Urinary bladder (tissue), 4 donors: ENCODE data around the gene TCEANC2. TPM values are rescaled to one million over a fixed set of nuclear protein-coding genes. Genes with fewer than 3 reads are reported as not detected.
A peak's percentile ranks its signal among the peaks of the same experiment; 100 is the strongest.

Source experiments
- DNase-seq: peaks from one replicate; pipeline ENCODE4 v3.0.0-alpha.2; 2015; ENCODE audit errors: extremely low spot score
- H3K27ac ChIP-seq: one replicate; pipeline ENCODE4 v1.5.1; 2013; ENCODE audit warnings: low read depth, mild to moderate bottlenecking, moderate library complexity
- H3K36me3 ChIP-seq: one replicate; pipeline ENCODE4 v1.6.1; 2013; ENCODE audit warnings: mild to moderate bottlenecking, moderate library complexity; ENCODE audit not compliant: insufficient read depth
- H3K4me1 ChIP-seq: one replicate; pipeline ENCODE4 v1.6.1; 2013; ENCODE audit warnings: mild to moderate bottlenecking, moderate library complexity; ENCODE audit not compliant: insufficient read depth
- H3K4me3 ChIP-seq: one replicate; pipeline ENCODE4 v1.5.1; 2013; ENCODE audit warnings: low read depth, low read length
- WGBS: extraction: QIAGEN DNeasy Blood & Tissue Kit; methylation state at CpG from one replicate; pipeline ENCODE4 v1.1.7; 2013; 5-methylcytosine and 5-hydroxymethylcytosine counted together
- polyA plus RNA-seq: library from polyadenylated mRNA; stranded (reverse); fragments of 200-250 nt; gene quantifications from one replicate; pipeline ENCODE4 v1.2.3, GENCODE V29; 2013
- total RNA-seq: library from RNA; depleted of rRNA; stranded (reverse); fragments of >200 nt; gene quantifications from one replicate; pipeline ENCODE4 v1.2.3, GENCODE V29; 2014
- donor health status: healthy with polysubstance abuse.
- donor health status: healthy.

TCEANC2 gene
- total and polyA plus RNA-seq, 2 donors, result 3.4 to 7.6 TPM

GRCh38 chr1:54117815-54118563 is 64.6 kb downstream of the TCEANC2 start:
- 89% methylated on average over 11 of the region's 11 CpGs for WGBS
- Histone ChIP-seq H3K4me3 (no peak overlapping the region), H3K36me3 (no peaks in the 10 kb centered on the region), H3K27ac (no peak overlapping the region), H3K4me1 (no peaks in the 10 kb centered on the region)
- DNase-seq, result no peak

GRCh38 chr1:54118704-54119103 is 65.3 kb downstream of the TCEANC2 start:
- Histone ChIP-seq H3K4me1 (no peaks in the 10 kb centered on the region), H3K4me3 (no peak overlapping the region), H3K27ac (no peak overlapping the region), H3K36me3 (no peaks in the 10 kb centered on the region)
- no peak for DNase-seq
- 81% methylated on average over 8 of the region's 8 CpGs for WGBS

- Histone ChIP-seq H3K4me1 (no peaks in the 10 kb centered on the region), H3K36me3 (no peaks in the 10 kb centered on the region), H3K27ac (no peak overlapping the region), H3K4me3 (no peak overlapping the region)
- DNase-seq, result no peak
- 96% methylated on average over 13 of the region's 13 CpGs for WGBS
These were observed 66.8 kb downstream of the TCEANC2 start for GRCh38 chr1:54120018-54120697.

- no peaks in the 10 kb centered on the region for H3K36me3 ChIP-seq
- H3K27ac ChIP-seq, result no peak overlapping the region
- 61% methylated on average over 33 of the region's 33 CpGs for WGBS
- H3K4me1 ChIP-seq, result no peaks in the 10 kb centered on the region
- H3K4me3 ChIP-seq, result no peak overlapping the region
- DNase-seq, result no peak
These were observed 67.5 kb downstream of the TCEANC2 start for GRCh38 chr1:54120698-54121481.

GRCh38 chr1:54121482-54122134 is 68.2 kb downstream of the TCEANC2 start:
- Histone ChIP-seq H3K36me3 (no peaks in the 10 kb centered on the region), H3K27ac (no peak overlapping the region), H3K4me1 (no peaks in the 10 kb centered on the region), H3K4me3 (no peak overlapping the region)
- peak; percentile 40 for DNase-seq
- WGBS, result 6% methylated on average over 36 of the region's 36 CpGs

GRCh38 chr1:54122135-54122751 is 68.8 kb downstream of the TCEANC2 start:
- Histone ChIP-seq H3K4me3 (no peak overlapping the region), H3K36me3 (no peaks in the 10 kb centered on the region), H3K27ac (no peak overlapping the region), H3K4me1 (no peaks in the 10 kb centered on the region)
- 61% methylated on average over 14 of the region's 14 CpGs for WGBS
- no peak for DNase-seq

- DNase-seq, result no peak
- Histone ChIP-seq H3K27ac (no peak overlapping the region), H3K4me3 (no peak overlapping the region), H3K4me1 (no peaks in the 10 kb centered on the region), H3K36me3 (no peaks in the 10 kb centered on the region)
- 96% methylated on average over 8 of the region's 8 CpGs for WGBS
These were observed 69.6 kb downstream of the TCEANC2 start for GRCh38 chr1:54122992-54123391.

- WGBS, result 54% methylated on average over 9 of the region's 9 CpGs
- Histone ChIP-seq H3K27ac (no peak overlapping the region), H3K36me3 (no peaks in the 10 kb centered on the region), H3K4me1 (no peaks in the 10 kb centered on the region), H3K4me3 (no peak overlapping the region)
- no peak for DNase-seq
These were observed 71.1 kb downstream of the TCEANC2 start for GRCh38 chr1:54124472-54124871.

- Histone ChIP-seq H3K27ac (no peak overlapping the region), H3K36me3 (no peaks in the 10 kb centered on the region), H3K4me3 (no peak overlapping the region), H3K4me1 (no peaks in the 10 kb centered on the region)
- no peak for DNase-seq
- WGBS, result 92% methylated on average over 7 of the region's 7 CpGs
These were observed 71.5 kb downstream of the TCEANC2 start for GRCh38 chr1:54124906-54125305.

- Histone ChIP-seq H3K36me3 (no peaks in the 10 kb centered on the region), H3K4me1 (no peaks in the 10 kb centered on the region), H3K27ac (no peak overlapping the region), H3K4me3 (no peak overlapping the region)
- WGBS, result 84% methylated on average over 8 of the region's 8 CpGs
- DNase-seq, result no peak
These were observed 72.1 kb downstream of the TCEANC2 start for GRCh38 chr1:54125386-54126070.

- no peaks in the 10 kb centered on the region for H3K36me3 ChIP-seq
- 95% methylated on average over 3 of the region's 3 CpGs for WGBS
- H3K4me3 ChIP-seq, result no peak overlapping the region
- no peak for DNase-seq
- no peaks in the 10 kb centered on the region for H3K4me1 ChIP-seq
- no peak overlapping the region for H3K27ac ChIP-seq
These were observed 72.9 kb downstream of the TCEANC2 start for GRCh38 chr1:54126271-54126815.

GRCh38 chr1:54127594-54128300 is 74.3 kb downstream of the TCEANC2 start:
- WGBS, result 79% methylated on average over 7 of the region's 7 CpGs
- Histone ChIP-seq H3K27ac (no peak overlapping the region), H3K4me1 (no peaks in the 10 kb centered on the region), H3K36me3 (no peaks in the 10 kb centered on the region), H3K4me3 (no peak overlapping the region)
- no peak for DNase-seq
